ENCODE data around the gene MPG.

DNA sequence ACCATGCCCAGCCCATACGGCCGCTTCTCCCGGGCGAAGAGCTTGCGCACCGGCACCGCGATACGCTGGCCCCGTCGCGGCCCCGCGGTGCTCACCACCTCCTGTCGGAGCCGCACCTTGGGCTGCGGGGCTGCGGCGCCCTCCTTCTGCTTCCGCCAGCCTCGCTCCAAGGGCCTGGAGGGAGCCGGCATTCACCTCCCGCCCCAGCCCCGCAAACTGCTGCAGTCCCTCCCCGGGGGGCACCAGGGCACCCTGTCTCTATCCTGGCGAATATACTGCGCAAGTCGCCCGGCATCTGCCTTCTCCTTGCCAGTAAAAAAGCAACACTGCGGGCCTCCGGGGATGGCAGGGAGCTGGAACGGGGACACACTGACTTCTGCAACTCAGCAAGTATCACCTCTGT, 16.1 kb upstream of the MPG start:
- no peak for TF ChIP-seq HDGF (IDR thresholded peaks at IDR 0.05; ENCODE audit: borderline replicate concordance)
- no peak for TF ChIP-seq BHLHE40 (IDR thresholded peaks at IDR 0.05; ENCODE audit: borderline replicate concordance)
- TF ChIP-seq ARNT (IDR thresholded peaks at IDR 0.05): no peak
- no peak for TF ChIP-seq SUZ12 (IDR thresholded peaks at IDR 0.05)
- no peak for TF ChIP-seq SP1 (IDR thresholded peaks at IDR 0.05)
- no peak for TF ChIP-seq LEF1 (IDR thresholded peaks at IDR 0.05; ENCODE audit: borderline replicate concordance)
- TF ChIP-seq FOXM1 (IDR thresholded peaks at IDR 0.05; ENCODE audit: borderline replicate concordance): no peak
- no peak for TF ChIP-seq ELF4 (IDR thresholded peaks at IDR 0.05)
